NCI-H2227 (cell line): ENCODE results near the gene MLIP.

Experiments used
- DNase-seq: peaks from one replicate; lab custom pipeline; 2025; ENCODE audit not compliant: unreplicated experiment; lab: John Stamatoyannopoulos, UW

MLIP gene

DNA sequence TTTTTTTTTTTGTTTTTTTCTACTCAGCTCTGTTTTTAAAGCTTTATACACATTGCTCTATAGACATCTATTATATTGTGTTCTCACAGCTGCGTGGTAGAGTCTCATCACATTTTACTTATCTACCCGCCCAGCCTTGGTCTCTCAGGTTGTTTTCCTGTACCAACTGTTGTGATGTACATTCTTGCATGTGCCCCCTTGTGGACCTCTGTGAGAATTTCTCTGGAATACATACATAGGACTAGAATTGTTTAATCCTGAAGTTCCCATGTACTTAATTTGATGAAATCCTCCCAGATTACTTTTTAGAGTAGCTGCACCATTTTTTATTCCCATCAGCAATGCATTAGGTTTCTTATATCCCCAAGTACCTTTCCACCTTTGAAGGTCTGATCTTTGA is 156.6 kb downstream of the MLIP start:
- no peak for DNase-seq

DNA sequence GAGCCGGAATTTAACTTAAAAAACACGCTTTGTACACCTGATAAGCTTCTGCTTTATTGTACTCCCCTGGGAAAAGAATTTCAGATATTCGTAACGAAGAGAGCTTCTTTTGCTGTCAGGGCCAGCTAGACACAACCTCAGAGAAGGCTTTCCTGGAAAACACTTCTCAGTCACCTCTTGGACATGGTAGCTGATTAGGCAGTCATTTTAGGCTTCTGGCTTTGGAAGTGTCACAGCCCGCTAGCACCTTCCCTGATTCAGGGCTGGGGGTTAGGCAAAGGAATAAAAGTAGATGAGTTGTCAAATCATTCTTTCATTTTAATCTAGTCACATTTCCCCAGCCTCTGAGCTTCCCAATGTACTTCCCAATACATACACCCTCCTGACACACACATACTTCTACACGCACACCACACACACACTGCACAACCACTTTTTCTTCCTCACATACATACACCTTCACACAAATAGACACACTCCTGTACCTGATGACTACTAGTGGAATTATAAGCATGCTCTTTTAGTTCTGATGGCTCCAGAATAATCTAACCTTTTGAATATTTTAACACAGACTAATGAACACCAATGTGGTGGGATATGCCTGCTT is 162.1 kb downstream of the MLIP start:
- DNase-seq: no peak

DNA sequence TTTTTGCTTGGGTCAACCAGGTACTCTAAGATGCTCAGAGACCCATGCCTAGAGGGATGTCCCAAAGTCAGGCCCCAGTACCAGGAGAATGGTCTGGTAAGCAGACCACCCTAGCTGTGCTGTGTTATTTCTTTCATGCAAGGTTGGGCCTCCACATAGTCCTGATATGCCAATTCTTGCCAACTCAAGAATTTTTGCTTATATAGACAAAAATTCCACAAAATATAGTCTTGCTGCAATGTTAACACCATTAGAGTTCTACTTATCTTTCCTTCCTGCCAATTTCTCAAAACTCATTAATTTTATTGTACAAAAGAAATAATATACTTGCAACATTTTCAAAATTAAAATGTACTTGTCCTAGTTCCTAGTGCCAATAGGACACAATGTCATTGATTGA is 163.1 kb downstream of the MLIP start:
- DNase-seq: no peak

DNA sequence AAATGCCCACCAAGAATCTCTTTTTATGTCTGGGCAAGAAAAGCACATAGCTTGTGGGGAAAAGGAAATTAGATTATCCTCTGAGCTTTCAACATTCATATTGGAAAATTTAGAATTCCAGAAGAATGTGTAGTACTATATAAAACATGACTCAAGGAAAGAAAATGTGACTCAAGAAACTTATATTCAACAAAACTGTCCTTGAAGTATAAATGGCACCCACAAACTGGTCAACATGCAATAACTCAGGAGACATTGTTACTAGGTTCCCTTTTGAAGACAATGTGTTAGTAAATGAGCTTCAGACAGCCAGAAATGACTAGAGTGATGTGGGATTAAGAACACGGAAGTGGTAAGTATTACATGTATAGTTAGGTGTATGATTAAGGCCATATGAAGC is 170.9 kb downstream of the MLIP start:
- DNase-seq: no peak

DNA sequence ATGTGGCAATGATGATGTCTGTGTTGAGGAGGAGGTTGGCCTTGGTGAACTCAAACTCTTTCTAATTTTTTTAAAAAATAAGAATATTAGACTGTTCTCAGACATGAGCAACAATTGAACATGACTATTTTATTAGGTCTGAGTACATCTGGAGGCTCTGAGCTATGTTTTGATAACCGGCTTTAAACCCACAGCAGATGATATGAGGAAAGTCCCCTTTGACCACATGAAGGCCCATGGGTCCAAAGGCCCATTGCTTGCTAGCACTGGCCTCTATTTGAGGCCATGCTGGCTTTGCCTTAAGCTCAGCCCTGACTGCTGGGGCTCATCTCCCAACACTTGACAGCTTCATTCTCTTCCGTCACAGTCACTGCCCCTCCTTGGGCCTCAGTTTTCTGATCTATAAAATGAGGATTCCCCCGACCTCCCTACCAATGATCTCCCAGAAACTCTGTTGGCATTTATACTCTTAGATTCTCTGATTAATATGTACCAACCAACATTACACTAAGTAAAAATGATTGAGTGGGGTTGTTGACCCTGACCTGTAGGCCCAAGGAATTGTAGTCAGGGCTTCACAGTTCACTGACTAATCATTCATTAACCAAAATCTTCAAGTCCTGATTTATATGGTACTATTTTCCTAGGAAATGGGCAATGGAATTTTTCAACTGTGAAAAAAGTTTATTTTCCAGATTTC is 173.1 kb downstream of the MLIP start:
- DNase-seq: no peak

DNA sequence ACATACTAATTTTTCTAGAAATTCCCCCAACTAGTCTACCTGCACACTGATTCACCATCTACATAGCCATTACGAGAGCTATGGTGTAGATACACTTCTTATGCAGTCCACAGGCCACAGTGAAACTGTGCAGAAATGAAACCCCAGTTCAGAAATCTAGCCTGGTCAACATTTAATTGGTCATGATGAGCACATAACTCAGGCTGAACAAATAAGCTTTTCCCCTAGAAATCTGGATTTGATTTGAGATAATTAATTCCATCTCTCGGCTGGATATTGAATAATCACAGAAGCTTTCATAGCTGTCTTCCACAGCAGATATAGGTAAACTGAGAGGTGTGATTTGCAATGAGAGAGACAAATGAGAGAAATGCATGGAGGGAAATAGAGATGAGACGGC is 174.4 kb downstream of the MLIP start:
- no peak for DNase-seq

DNA sequence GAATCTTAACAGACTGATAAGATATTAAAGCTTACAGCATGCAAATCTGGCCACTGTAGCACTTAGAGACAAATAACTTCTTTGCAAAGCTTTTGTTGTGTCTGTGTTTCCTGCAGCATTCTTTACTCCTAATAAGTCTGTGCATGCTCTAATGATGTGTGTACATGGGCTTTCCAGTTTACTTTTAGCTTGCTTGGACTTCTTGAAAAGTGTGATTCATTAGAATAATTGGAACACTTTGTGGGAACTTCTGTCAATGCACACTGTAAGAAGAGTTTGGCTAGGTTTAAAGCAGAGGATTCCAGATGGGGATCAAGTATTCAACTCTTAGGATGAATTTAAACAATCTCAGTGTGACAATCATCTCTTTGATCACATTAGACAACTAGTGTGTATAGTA is 174.9 kb downstream of the MLIP start:
- DNase-seq: no peak

DNA sequence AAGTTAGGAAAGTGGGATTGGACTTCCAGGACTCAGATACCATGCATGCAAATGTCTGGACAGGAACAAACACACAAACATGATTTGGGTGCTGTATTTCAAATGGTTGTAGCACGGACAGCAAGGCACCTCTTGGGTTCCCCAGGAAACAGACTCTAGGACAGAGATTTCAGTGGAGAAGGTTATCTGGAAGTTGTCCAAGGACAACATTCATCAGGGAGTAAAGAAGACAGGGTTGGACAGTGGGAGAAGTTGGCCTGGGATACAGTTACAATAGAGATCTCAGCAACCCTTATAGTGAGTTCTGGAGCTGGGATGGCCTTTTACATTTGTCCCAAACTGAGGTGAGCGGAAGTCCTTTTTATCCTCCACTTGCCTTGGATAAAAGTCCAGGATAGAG is 177.2 kb downstream of the MLIP start:
- no peak for DNase-seq

DNA sequence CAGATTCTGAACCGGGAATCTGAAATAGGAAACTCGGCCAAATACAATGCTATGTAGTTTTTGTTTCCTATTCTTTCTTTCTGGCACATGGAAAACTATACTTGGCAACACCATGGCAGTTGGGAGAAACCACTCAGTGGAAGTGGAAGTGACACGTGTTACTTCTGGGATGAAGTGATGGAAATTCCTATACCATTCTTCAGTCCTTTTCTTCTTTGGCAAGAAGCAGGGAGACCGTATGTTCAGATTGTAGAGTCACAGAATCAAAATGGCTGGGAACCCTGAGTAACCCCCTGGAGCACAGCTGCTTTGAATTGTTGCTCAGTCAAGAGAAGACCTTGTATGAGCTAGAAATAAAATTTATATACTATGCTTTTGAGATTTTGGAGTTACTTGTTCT is 178.2 kb downstream of the MLIP start:
- DNase-seq: no peak

DNA sequence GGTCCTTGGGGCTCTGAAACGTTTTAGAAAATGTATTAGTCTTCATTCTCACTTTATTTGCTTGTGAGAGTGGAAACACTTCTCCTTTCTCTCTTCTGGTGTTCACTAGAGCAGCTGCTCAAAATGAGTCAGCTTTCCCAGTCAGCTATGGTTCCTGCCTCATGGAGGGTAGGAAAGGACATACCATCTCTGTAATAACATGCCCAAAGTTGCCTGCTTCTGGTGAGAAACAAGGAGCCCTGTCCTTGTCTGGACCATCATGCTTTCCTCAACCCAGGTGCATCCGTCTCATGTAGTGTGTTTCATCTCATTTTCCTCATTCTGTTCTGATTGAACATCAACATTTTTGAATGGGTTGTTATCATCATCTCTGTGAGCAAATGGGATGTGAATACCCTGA is 179.9 kb downstream of the MLIP start:
- no peak for DNase-seq

DNA sequence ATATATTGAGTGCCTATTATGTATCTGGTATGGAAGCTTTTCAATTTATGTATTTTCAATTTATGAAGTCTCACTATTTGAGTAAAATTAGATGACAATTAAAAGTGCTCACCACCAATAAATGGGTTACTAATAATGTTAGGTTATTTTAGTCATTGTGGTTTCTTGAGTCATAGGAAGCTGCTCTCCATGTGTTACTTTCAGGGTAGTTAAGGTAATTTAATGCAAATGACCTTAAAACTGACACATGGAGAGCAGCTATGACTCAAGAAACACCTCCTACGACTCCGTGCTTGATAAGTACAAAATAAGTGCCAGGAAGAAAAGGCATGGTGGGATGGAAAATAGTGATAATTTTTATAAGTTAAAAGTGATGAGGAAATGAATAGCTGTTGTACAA is 180.5 kb downstream of the MLIP start:
- no peak for DNase-seq

DNA sequence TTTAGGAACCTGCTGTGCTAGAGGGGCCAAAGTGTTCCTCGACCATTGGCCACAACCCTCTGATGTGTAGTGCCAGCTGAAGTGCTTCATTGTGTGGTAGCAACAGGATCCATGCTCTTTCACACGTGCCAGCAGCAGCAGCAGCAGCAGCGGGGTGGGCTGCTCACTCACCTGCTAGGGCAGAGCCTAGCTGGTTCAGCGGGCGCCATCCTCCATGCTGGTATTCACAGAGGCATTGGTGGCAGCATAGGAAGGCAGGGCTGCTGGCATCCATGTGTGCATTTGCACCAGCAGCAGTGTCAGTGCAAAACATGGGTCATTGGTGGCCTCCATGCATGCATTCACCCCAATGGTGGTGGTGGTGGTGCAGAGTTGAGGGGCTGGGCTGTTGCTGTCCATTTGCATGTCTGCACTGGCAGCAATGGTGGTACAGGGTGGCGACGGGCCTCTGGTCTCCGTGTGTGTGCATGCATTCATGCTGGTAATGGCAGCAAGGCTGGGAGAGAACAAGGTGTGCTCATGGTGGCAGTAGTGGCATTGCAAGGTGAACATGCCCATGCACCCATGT is 183.8 kb downstream of the MLIP start:
- no peak for DNase-seq

DNA sequence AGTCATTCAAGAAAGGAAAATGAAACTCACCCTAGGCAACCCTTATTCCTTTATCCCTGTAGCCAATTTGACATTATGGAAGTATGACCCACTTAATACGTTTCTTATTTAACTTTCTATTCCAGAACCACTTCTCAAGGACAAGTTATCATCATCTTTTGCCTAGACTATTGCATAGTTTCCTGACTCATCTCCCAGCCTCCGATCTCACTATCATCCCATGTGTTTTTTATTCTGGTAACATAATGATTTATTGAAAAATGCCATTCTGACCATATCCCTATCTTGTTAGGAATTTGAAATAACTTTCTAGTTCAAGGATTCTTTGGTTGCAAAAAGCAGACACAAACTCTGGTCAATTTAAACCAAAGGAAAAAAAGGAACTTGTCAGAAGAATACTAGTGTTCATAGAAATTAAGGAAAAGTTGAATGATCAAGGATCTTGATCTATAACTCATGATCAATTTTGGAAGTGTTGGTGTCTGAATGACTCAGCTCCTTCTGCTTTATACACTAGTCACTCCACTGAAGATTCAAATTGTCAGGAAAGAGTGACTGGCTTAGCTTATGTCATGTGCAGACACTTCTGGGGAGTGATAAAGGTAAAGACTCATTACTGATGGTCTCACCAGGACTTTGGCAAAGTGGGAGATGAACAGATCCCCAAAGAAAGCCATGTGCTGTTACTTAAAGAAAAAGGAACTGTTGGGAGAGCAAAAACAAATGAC is 188.5 kb downstream of the MLIP start:
- no peak for DNase-seq

DNA sequence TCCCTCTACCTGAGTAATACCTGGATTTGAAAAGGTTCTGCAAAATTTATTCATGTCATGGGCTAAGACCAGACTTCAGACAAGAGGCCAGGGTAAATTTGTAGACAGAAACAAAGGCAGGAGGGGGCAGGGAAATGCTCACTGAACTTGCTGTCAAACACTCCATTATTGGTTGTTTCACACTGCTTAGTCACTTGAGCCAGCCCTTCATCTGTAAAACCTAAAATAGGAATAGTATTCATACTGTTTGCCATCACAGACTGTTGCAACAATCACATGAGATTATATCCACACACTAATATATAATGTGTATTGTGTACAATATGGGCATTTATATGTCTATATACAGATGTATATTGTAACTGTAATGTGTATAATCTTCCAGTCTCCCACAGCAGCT is 190.5 kb downstream of the MLIP start:
- DNase-seq: no peak

DNA sequence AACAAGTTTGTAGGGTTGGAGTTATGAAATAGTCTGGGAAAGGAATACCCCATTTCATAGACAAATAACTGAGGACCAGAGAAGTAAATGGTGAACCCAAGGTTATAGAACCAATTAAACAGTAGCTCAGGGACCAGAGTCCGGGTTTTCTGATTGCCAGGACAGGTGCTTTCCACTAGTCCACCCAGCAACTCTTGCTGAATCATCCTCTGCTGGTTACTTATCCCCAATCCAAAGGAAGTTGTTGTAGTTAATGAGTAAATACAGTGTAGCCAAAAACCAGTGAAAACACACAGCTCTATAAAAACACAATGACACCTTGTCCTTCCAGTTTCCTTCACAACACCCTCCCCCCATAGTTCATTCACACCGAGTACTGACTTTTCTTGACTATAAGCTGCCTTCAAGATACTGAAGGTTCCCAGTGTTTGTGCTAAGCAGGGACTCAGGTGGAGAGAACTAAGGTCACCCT is 196.2 kb downstream of the MLIP start:
- no peak for DNase-seq

DNA sequence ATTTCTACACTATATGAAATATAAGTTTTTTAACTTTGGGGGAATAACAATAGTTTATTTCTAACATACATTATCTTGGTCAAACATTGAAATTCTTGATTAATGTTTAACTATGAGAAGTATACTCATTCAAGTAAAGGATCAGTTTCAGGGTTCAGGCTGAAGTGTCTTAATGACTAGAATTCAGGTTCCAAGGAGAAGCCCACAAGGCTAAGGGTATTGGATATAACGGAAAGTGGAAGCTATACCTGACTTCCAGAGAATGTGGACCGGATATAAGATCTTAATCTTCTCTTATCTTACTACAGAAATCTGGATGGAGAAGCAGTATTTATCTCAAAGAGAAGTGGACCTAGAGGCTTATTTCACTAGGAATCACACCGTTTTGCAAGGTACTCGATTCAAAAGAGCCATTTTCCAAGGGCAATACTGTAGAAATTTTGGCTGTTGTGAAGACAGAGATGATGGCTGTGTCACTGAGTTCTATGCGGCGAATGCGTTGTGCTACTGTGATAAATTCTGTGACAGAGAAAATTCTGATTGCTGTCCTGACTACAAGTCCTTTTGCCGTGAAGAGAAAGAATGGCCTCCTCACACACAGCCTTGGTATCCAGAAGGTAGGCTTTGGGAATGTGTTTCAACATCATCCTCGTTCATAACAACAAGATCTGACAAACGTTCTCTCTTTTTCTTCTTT is 197.2 kb downstream of the MLIP start, which contains the start of gene TINAG:
Gene TINAG, plus strand, starts transcription at position 153 of the 697 bp plus-strand sequence. Its CDS starts 110 bp downstream, at position 263.
- no peak for DNase-seq

DNA sequence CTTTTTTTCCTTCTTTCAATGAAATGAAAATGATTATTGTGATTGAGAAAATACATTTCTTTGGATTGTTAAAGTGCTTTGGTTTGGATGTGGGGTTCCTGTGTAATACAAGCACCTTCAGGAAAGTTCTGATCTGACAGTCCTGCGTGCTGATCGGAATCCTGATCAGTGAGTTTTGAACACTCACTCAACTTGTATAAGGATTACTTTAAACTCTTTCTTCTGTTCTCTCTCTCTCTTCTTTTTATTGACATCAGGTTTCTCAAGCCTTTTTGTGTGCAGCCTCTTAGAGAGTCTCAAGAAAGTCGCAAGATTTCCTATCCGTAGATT is 197.7 kb downstream of the MLIP start:
- no peak for DNase-seq

DNA sequence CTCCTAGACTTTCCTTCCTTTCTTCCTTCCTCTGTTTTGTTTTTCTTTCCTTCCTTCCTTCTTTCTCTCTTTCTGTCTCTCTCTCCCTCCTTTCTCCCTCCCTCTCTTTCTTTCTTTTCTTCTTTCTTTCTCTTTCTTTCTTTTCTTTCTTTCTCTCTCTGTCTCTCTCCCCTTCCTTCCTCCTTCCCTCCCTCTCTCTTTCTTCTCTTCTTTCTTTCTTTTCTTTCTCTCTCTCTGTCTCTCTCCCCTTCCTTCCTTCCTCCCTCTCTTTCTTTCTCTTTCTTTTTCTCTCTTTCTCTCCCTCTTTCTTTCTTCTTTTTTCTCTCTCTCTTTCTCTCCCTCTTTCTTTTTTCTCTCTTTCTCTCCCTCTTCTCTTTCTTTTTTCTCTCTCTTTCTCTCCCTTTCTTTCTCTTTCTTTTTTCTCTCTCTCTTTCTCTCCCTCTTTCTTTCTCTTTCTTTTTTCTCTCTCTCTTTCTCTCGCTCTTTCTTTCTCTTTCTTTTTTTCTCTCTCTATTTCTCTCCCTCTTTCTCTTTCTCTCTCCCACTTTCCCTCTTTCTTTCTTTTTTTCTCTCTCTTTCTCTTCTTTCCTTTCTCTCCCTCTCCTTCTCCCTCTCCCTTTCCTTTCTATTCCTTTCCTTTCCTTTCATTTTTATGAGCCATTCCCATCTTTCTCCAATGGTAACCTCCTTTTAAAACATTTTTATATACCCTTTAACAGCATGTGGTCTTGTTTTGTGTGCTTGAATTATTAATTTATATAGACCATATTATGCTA is 199.3 kb downstream of the MLIP start:
- DNase-seq: no peak

DNA sequence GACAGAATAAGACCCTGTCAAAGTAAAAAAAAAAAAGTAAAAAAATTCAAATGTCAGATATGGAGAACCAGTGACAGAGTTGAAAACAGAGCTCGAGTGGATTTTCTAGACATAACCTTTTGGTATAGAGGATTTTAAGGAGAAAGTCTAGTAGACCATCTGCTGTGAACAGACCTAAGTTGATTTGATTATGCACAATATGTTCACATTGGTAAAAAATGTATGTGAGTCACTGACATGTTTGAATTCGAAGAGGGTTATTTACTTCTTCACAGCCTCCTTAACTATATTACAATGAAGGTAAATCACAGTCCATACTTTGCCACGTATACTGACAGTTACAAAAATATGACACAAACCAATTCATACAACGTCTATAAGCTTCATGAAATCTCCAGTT is 204.4 kb downstream of the MLIP start:
- no peak for DNase-seq
